Lower leg skin (tissue), 3 donors: ENCODE measurements around the gene MAGEA2.
"Not testable (repeated sequence)": the region's sequence is repeated elsewhere in the genome, so short reads cannot be mapped to it uniquely, and the experiment has no call there.

ENCODE experiments used
- CTCF ChIP-seq, 3 donors: fragments of 450-650 bp; IDR thresholded peaks; one replicate each; pipeline ENCODE4 v1.5.1; 2016; ENCODE audit warnings: antibody characterized with exemption in 3 of 3, mild to moderate bottlenecking in 3 of 3, moderate library complexity in 2 of 3
- POLR2A ChIP-seq, 2 donors: fragments of 450-650 bp; IDR thresholded peaks; one replicate each; pipeline ENCODE4 v1.6.1; 2016 to 2017; ENCODE audit warnings: antibody characterized with exemption in 2 of 2, mild to moderate bottlenecking in 1 of 2, moderate library complexity in 1 of 2

- TF ChIP-seq CTCF, POLR2A (IDR thresholded peaks at IDR 0.05): not testable (repeated sequence)
These were observed 12.9 kb upstream of the MAGEA2 start for GRCh38 chrX:152766562-152766961.
